Activated CD4-positive, alpha-beta memory T cell treated with anti-CD3 and anti-CD28 coated beads, Interleukin-2, amount 10 ng/mL, durations not matched to agents 7 days and 5 days (primary cell): ENCODE results near the gene MIAT. TPM values are rescaled to one million over a fixed set of nuclear protein-coding genes. Genes with fewer than 3 reads are reported as not detected.

Experiments
- CTCF ChIA-PET: fragments of 350-600 bp; sonication (Branson Sonifier 250); formaldehyde crosslinking; loops from one replicate; lab custom pipeline; 2021; ENCODE audit warnings: antibody characterized with exemption, inconsistent platforms; lab: Charles Lee
- POLR2A ChIA-PET: fragments of 350-600 bp; sonication (Branson Sonifier 250); formaldehyde crosslinking; loops from one replicate; lab custom pipeline; 2021; ENCODE audit warnings: antibody characterized with exemption; lab: Charles Lee
- DNase-seq: peaks from one replicate; pipeline ENCODE4 v3.0.0-alpha.2; 2020
- H3K27ac Mint-ChIP-seq: one replicate; pipeline ENCODE4 v1.8.0; 2021; ENCODE audit warnings: mild to moderate bottlenecking, mixed read lengths
- H3K27me3 Mint-ChIP-seq: one replicate; pipeline ENCODE4 v1.8.0; 2021; ENCODE audit warnings: mixed read lengths
- H3K36me3 Mint-ChIP-seq: one replicate; pipeline ENCODE4 v1.8.0; 2021; ENCODE audit warnings: low read depth, mixed read lengths
- H3K4me1 Mint-ChIP-seq: one replicate; pipeline ENCODE4 v1.8.0; 2021; ENCODE audit warnings: mixed read lengths
- H3K4me3 Mint-ChIP-seq: one replicate; pipeline ENCODE4 v1.8.0; 2021; ENCODE audit warnings: mild to moderate bottlenecking, mixed read lengths
- H3K9me3 Mint-ChIP-seq: one replicate; pipeline ENCODE4 v1.8.0; 2021; ENCODE audit warnings: mixed read lengths
- total RNA-seq, 2 experiments: library from RNA; stranded (reverse); gene quantifications; one replicate each; pipeline ENCODE4 v1.2.3, GENCODE V29; 2021

Gene MIAT
- total RNA-seq, 2 experiments from 2014 or later: 185 to 186 TPM

DNA sequence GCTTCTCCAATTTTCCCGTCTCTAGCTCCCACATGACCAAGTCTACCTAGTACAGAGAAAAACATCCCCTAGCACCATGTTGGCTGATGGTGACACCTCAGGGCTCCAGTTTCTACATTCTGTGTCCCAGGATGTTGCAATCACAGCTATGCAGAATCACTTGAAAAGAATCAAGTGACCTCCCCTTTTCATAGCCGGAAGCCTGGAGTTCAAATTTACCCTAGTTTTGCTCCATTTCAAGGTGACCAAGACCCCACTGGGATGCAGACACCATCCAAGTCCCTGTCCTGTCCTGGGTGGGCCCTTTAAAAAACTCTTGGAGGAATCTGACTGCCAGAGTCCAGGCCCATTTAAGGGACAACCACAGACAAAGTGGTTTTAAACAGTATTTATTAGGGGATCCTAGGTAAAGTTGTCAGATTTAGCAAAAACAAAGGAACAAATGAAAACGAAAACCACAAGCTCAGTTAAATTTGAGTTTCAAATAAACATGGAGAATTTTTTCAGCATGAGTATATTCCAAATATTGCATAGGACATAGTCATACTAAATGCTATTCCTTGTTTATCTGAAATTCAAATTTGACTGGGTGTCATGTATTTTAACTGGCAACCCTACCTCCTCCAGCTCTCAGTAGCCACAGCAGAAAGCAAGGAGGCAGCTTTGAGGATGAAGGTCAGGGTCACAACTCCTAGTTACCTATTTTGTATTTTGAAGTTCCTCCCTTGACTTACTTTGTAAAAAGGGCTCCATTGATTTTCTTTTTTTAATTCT is 52.4 kb downstream of the MIAT start:
- peaks cover 3% of the 10 kb centered on the region for H3K9me3 Mint-ChIP-seq
- H3K36me3 Mint-ChIP-seq: peaks cover 23% of the 10 kb centered on the region
- H3K27ac Mint-ChIP-seq: no peak overlapping the region
- ChIA-PET CTCF (interaction anchor here (0.7 kb wide), 1 partner anchor 1936 kb away, joined by 4 read pairs; no protein-coding TSS in a partner anchor), POLR2A (interaction anchor here (0.9 kb wide), 1 partner anchor 35 kb away, joined by 4 read pairs; no protein-coding TSS in a partner anchor)
- H3K4me3 Mint-ChIP-seq: no peak overlapping the region
- peaks cover 14% of the 10 kb centered on the region for H3K4me1 Mint-ChIP-seq
- no peak for DNase-seq
- H3K27me3 Mint-ChIP-seq: no peaks in the 10 kb centered on the region

DNA sequence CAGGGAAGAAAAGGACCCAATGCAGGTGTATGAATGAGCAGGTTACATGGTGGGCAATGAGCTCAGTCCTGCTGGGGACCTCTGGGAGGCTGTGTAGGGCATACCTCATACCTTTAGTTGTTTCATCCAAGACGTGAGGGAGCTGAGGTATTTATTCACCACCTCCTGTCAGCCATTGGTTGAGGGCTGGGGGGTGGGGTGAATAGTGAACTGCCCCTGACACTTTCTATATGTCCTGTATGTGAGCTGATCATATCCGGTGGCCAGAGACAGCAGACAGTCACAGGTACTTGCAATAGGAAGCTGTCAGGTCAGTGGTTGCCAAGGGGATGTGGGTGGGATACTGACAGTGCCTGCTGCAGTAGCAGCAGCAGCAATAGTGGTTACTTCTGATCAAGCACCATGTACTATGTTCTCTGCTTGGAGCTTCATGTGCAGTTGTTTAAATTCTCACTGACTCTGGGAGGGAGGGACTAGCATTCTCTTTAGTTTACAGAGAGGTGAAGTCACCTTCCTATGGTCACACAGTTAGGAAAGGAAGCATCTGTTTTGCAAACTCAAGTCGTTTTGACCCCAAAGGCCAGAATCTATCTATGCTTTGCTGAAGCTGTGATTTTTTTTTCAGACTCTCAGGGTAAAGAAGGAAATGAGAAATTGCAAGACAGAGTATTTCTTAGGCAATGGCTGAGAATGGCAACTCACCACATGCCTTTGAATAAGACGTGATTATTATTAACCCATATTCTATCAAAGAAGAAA is 54.0 kb downstream of the MIAT start:
- H3K4me1 Mint-ChIP-seq: peaks cover 14% of the 10 kb centered on the region
- CTCF ChIA-PET: no interaction called here
- H3K4me3 Mint-ChIP-seq: no peak overlapping the region
- POLR2A ChIA-PET: interaction anchor here (0.8 to 1.6 kb wide), 4 partner anchors 9 to 209 kb away, joined by 3 read pairs; no protein-coding TSS in a partner anchor
- no peaks in the 10 kb centered on the region for H3K27me3 Mint-ChIP-seq
- peak; percentile 17 for DNase-seq
- peaks cover 3% of the 10 kb centered on the region for H3K9me3 Mint-ChIP-seq
- no peak overlapping the region for H3K27ac Mint-ChIP-seq
- peaks cover 23% of the 10 kb centered on the region for H3K36me3 Mint-ChIP-seq

DNA sequence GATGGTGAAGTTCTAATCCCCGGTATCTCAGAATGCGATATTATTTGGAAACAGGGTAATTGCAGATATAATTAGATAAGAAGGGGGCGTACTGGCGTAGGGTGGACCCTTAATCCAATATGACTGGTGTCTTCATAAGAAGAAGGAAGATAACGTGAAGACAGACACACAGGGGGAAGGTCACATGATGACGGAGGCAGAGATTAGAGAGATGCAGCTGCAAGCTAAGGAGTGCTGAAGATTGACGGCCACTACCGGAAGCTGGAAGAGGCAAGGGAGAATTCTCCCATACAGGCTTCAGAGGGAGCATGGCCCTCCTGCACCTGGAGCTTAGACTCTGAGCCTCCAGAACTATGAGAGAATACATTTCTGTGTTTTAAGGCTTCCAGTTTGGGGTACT is 54.8 kb downstream of the MIAT start:
- H3K9me3 Mint-ChIP-seq: peaks cover under 1% of the 10 kb centered on the region
- ChIA-PET POLR2A (interaction anchor here (1.1 to 1.6 kb wide), 2 partner anchors 10 to 33 kb away, joined by 3 read pairs; no protein-coding TSS in a partner anchor), CTCF (no interaction called here)
- no peaks in the 10 kb centered on the region for H3K27me3 Mint-ChIP-seq
- no peak overlapping the region for H3K4me3 Mint-ChIP-seq
- H3K4me1 Mint-ChIP-seq: peaks cover 14% of the 10 kb centered on the region
- no peak for DNase-seq
- H3K36me3 Mint-ChIP-seq: peaks cover 19% of the 10 kb centered on the region
- H3K27ac Mint-ChIP-seq: no peak overlapping the region

DNA sequence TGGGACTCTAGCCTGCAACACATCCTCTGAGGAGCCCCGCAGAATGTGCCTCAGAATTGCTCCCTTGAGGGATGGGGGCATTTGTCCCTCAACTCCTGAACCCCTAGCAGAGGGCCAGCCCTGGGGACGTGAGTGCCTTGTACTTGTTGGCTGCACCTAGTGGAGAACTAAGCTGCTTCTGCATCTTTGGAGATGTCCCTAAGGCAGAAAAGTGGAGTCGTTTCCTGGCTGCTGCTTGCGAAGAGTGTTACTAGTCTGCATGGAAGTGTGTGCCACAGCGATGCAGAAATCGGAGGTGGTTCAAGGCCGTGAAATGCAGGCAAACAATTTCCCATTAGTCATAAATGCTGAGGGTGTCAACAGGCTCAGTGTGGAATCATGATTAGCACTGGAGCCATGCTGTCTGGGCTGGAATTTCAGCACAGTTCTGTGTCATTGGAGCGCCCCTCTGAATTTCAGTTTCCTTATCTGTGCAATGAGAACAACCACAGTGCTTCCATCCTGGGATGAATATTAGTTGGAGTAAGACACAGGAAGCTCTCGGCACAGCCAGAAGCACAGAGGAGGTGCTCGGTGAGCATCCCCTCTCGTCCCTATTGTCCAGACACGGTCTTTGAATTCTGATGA is 56.5 kb downstream of the MIAT start:
- no peaks in the 10 kb centered on the region for H3K27me3 Mint-ChIP-seq
- H3K4me3 Mint-ChIP-seq: no peak overlapping the region
- CTCF ChIA-PET: no interaction called here
- POLR2A ChIA-PET: interaction anchor here (0.6 to 0.9 kb wide), 2 partner anchors 15 to 1166 kb away, joined by 3 read pairs; no protein-coding TSS in a partner anchor
- H3K27ac Mint-ChIP-seq: no peak overlapping the region
- H3K9me3 Mint-ChIP-seq: no peaks in the 10 kb centered on the region
- peaks cover 16% of the 10 kb centered on the region for H3K4me1 Mint-ChIP-seq
- peaks cover 7% of the 10 kb centered on the region for H3K36me3 Mint-ChIP-seq
- DNase-seq: no peak

DNA sequence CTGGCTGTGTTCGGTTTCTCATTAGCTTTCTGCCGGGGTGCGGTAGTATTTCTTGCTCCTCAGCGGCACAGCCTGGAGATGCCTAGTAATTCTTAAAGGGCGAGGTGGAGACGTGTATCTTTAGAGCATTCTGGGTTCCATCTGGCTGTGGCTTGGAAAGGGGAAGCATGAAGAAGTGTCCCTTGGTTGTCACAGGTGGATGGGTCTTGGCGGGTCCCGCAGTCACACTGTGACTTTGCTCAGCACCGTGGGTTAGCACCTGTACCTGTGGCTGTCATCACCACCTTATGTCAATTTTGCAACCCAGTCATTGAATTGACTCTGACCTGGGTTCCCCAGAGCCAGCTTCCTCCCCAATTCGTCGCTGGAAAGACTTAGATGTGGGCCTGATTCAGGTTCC is 57.6 kb downstream of the MIAT start:
- CTCF ChIA-PET: no interaction called here

DNA sequence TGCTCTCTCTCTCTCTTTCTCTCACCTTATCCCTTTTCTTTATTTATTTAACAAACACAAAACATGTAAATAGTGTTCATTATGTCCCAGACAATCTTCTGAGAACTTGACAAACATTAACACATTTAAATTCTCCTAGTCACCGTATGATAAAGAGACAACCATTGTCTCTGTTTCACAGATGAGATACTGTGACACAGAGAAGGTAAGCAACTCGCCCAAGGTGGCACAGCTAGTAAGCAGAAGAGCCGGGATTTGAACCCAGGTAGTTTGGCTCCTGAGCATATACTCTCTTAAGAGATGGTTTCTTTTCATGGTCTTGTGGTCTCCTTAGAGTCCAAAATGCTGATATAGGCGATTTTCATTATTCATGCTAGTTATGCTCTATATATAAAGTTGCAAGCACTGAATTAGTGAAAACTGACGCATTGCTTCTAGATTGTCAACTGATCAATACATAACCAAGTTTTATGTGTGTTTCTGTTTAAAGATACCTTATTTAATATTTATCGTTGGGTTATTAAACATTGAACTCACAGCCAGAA is 58.1 kb downstream of the MIAT start:
- Mint-ChIP-seq H3K27me3 (no peaks in the 10 kb centered on the region), H3K4me3 (no peak overlapping the region), H3K27ac (no peak overlapping the region), H3K4me1 (peaks cover 16% of the 10 kb centered on the region), H3K9me3 (no peaks in the 10 kb centered on the region), H3K36me3 (peaks cover 10% of the 10 kb centered on the region)
- ChIA-PET CTCF (no interaction called here), POLR2A (no interaction called here)
- no peak for DNase-seq

More for the DNA sequence above, 57.6 kb downstream of the MIAT start:
- Mint-ChIP-seq H3K36me3 (peaks cover 7% of the 10 kb centered on the region), H3K4me3 (no peak overlapping the region), H3K4me1 (peaks cover 16% of the 10 kb centered on the region), H3K27ac (no peak overlapping the region), H3K9me3 (no peaks in the 10 kb centered on the region), H3K27me3 (no peaks in the 10 kb centered on the region)
- no peak for DNase-seq
- POLR2A ChIA-PET: interaction anchor here (0.9 kb wide), 1 partner anchor 14 kb away, joined by 3 read pairs; no protein-coding TSS in a partner anchor

DNA sequence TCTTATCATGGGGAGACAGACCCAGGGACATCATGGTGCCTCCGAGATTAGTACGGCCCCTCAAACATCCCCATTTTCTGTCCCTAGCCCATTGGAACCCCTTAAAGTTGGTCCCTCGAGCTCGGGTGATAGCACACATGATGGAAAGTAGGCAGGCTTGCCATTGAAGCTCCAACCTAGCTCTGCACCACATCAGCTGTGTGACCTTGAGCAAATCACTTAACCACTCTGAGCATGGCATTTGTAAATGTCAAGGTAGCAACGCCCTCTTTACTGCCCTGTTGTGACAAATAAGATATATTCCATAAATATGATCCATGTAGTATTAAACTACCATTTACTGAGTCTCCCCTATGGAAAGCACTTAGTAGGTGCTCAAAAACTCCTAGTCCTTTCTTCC is 61.1 kb downstream of the MIAT start:
- H3K27me3 Mint-ChIP-seq: no peaks in the 10 kb centered on the region
- ChIA-PET CTCF (interaction anchor here (1.0 kb wide), 1 partner anchor 21 kb away, joined by 3 read pairs; no protein-coding TSS in a partner anchor), POLR2A (no interaction called here)
- H3K27ac Mint-ChIP-seq: no peak overlapping the region
- H3K4me3 Mint-ChIP-seq: no peak overlapping the region
- H3K9me3 Mint-ChIP-seq: no peaks in the 10 kb centered on the region
- DNase-seq: no peak
- H3K4me1 Mint-ChIP-seq: peaks cover 2% of the 10 kb centered on the region
- peaks cover 18% of the 10 kb centered on the region for H3K36me3 Mint-ChIP-seq

DNA sequence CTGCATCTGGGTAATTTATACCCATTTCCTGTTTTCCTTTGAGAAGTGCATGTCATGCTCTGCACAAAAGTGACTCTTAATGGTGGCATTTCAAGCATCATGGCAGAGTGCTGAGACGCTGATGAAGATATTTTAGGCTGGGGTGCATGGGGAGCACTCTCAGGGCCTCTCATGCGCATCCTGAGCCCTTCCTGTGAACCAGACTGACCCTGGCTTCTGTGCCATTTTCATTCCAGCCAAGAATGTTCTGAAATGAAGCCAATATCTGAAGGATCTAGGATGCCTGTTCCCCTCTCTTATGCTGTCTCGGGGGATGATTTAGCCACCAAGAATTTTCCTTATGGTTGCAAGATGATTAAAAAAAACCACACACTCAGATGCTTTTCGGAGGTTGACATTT is 61.5 kb downstream of the MIAT start:
- CTCF ChIA-PET: interaction anchor here (1.0 kb wide), 1 partner anchor 21 kb away, joined by 3 read pairs; no protein-coding TSS in a partner anchor
- Mint-ChIP-seq H3K36me3 (peaks cover 23% of the 10 kb centered on the region), H3K4me1 (peaks cover 2% of the 10 kb centered on the region), H3K27ac (no peak overlapping the region), H3K4me3 (no peak overlapping the region), H3K9me3 (no peaks in the 10 kb centered on the region), H3K27me3 (no peaks in the 10 kb centered on the region)
- POLR2A ChIA-PET: no interaction called here
- no peak for DNase-seq

DNA sequence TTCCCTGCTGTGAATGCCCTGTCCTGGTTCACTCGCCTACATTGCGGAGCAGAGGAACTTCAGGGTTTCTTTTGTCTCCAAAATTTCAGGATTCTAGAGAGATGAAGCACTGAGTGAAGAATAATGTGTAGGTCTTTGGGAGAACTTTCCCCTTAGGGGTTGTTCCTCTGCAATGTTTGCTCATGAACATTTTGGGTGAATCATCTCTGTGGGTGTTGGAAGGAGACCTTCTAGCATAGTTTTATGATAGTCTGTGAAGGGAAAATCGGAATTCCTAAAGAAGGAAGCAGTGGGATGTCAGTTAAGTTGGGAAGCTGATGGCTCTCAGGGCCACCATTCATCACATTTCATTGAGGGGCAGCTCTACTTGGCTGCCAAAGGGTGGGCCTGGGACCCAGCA is 64.8 kb downstream of the MIAT start:
- CTCF ChIA-PET: no interaction called here
- Mint-ChIP-seq H3K27me3 (no peaks in the 10 kb centered on the region), H3K27ac (no peak overlapping the region), H3K4me3 (no peak overlapping the region), H3K9me3 (no peaks in the 10 kb centered on the region), H3K4me1 (peaks cover 2% of the 10 kb centered on the region), H3K36me3 (peaks cover 32% of the 10 kb centered on the region)
- no peak for DNase-seq
- POLR2A ChIA-PET: no interaction called here

DNA sequence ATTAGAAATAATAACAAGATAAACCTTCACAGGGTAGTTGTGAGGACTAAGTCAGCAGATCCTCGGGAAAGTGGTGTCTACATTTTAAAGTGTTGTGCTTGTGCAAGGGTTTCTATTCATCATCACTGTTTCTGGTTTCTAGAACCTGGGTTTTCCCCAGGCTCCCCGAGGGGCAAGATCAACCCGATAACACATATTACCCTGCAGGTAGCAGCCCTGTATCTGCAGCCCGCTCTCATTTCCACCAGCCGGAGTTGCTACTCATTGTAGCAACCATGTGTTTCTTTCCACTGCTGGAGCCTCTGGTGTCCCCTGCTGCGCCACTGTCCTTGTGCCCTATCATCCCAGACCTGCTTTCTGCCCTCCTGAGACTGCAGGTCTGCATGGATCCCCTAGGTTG is 67.0 kb downstream of the MIAT start:
- CTCF ChIA-PET: no interaction called here
- Mint-ChIP-seq H3K9me3 (no peaks in the 10 kb centered on the region), H3K4me1 (no peaks in the 10 kb centered on the region)

DNA sequence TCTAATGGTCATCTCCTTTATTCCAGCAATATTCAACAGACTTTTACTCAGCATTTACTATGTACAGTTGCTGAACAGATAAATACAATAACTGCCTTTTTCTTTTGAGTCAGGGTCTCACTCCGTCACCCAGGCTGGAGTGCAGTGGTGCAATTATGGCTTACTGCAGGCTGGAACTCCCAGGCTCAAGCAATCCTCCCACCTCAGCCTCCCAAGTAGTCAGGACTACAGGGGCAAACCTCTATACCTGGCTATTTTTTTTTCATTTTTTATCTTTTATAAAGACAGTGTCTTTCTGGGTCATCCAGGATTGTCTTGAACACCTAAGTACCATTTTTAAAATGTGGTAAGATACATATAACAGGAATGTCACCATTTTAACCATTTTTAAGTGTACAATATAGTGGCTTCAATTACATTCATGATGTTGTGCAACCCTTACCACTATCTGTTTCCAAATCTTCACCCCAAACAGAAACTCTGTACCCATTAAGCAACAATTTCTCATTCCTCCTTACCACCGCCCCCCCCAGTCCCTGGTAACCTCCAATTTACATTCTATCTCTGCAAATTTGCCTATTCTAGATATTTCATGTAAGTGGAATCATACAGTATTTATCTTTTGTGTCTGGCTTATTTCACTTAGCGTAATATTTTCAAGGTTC is 67.8 kb downstream of the MIAT start:
- DNase-seq: no peak
- Mint-ChIP-seq H3K9me3 (no peaks in the 10 kb centered on the region), H3K4me1 (no peaks in the 10 kb centered on the region), H3K36me3 (peaks cover 33% of the 10 kb centered on the region), H3K27me3 (no peaks in the 10 kb centered on the region), H3K27ac (no peak overlapping the region), H3K4me3 (no peak overlapping the region)
- POLR2A ChIA-PET: no interaction called here
- CTCF ChIA-PET: no interaction called here

More for the DNA sequence above, 67.0 kb downstream of the MIAT start:
- H3K27me3 Mint-ChIP-seq: no peaks in the 10 kb centered on the region
- H3K4me3 Mint-ChIP-seq: no peak overlapping the region
- peaks cover 32% of the 10 kb centered on the region for H3K36me3 Mint-ChIP-seq
- DNase-seq: no peak
- POLR2A ChIA-PET: no interaction called here
- no peak overlapping the region for H3K27ac Mint-ChIP-seq
